Neural progenitor cell (in vitro differentiated cells): ENCODE measurements around the gene TRAPPC6A. TPM values are rescaled to one million over a fixed set of nuclear protein-coding genes. Genes with fewer than 3 reads are reported as not detected.

Experiments used
- DNase-seq: peaks from one replicate; pipeline ENCODE4 v3.0.0-alpha.2; 2016; ENCODE audit warnings: low spot score
- H2AFZ ChIP-seq: fragments of 200-600 bp; sonication (generic); replicated peaks from 2 replicates; pipeline ENCODE4 v1.6.1; 2016; ENCODE audit warnings: antibody characterized with exemption
- H3F3A ChIP-seq: fragments of 200-600 bp; sonication (generic); 2 replicates; pipeline ENCODE4 v1.6.1; 2016; ENCODE audit warnings: antibody characterized with exemption, low read depth
- H3K27ac ChIP-seq: fragments of 200-600 bp; sonication (generic); 2 replicates; pipeline ENCODE4 v1.5.1; 2016; ENCODE audit warnings: mild to moderate bottlenecking
- H3K27me3 ChIP-seq: fragments of 200-600 bp; sonication (generic); 2 replicates; pipeline ENCODE4 v1.6.1; 2016; ENCODE audit warnings: mild to moderate bottlenecking, moderate library complexity
- H3K36me3 ChIP-seq: fragments of 200-600 bp; sonication (generic); 2 replicates; pipeline ENCODE4 v1.5.1; 2016
- H3K4me1 ChIP-seq: fragments of 200-600 bp; sonication (generic); 2 replicates; pipeline ENCODE4 v1.6.1; 2016; ENCODE audit warnings: mixed run types
- H3K4me2 ChIP-seq: fragments of 200-600 bp; sonication (generic); 2 replicates; pipeline ENCODE4 v1.6.1; 2016
- H3K4me3 ChIP-seq: fragments of 200-600 bp; sonication (generic); 2 replicates; pipeline ENCODE4 v1.5.1; 2016
- H3K79me2 ChIP-seq: fragments of 200-600 bp; sonication (generic); 2 replicates; pipeline ENCODE4 v1.6.1; 2016; ENCODE audit warnings: low read depth
- H3K9ac ChIP-seq: fragments of 200-600 bp; sonication (generic); 2 replicates; pipeline ENCODE4 v1.6.1; 2016
- H3K9me3 ChIP-seq: fragments of 200-600 bp; sonication (generic); 2 replicates; pipeline ENCODE4 v1.5.1; 2016; ENCODE audit warnings: low read depth
- H4K20me1 ChIP-seq: fragments of 200-600 bp; sonication (generic); 2 replicates; pipeline ENCODE4 v1.6.1; 2016; ENCODE audit warnings: low read depth
- H3K27ac Mint-ChIP-seq: 3 replicates; pipeline ENCODE4 v1.8.0; 2021; ENCODE audit warnings: mixed read lengths
- H3K27me3 Mint-ChIP-seq: 2 replicates; pipeline ENCODE4 v1.8.0; 2022; ENCODE audit warnings: low read depth, mild to moderate bottlenecking, inconsistent platforms, moderate library complexity, mixed read lengths; ENCODE audit not compliant: insufficient read depth
- H3K36me3 Mint-ChIP-seq: 3 replicates; pipeline ENCODE4 v1.8.0; 2021; ENCODE audit warnings: mixed read lengths
- H3K4me1 Mint-ChIP-seq: 3 replicates; pipeline ENCODE4 v1.8.0; 2021; ENCODE audit warnings: mixed read lengths
- H3K4me3 Mint-ChIP-seq: 3 replicates; pipeline ENCODE4 v1.8.0; 2021; ENCODE audit warnings: mild to moderate bottlenecking, moderate library complexity, mixed read lengths
- H3K9me3 Mint-ChIP-seq: 3 replicates; pipeline ENCODE4 v1.8.0; 2020; ENCODE audit warnings: mixed read lengths
- CTCF ChIP-seq: fragments of 200-600 bp; sonication (generic); IDR thresholded peaks from 2 replicates; pipeline ENCODE4 v1.5.1; 2017; ENCODE audit warnings: antibody characterized with exemption, mild to moderate bottlenecking
- EZH2 ChIP-seq: fragments of 200-600 bp; sonication (generic); IDR thresholded peaks from 2 replicates; pipeline ENCODE4 v1.6.1; 2017; ENCODE audit warnings: antibody characterized with exemption, mild to moderate bottlenecking, moderate library complexity
- EZH2phosphoT487 ChIP-seq: fragments of 200-600 bp; sonication (generic); IDR thresholded peaks from 2 replicates; pipeline ENCODE4 v1.6.1; 2017; ENCODE audit warnings: antibody characterized with exemption
- total RNA-seq: library from RNA; depleted of rRNA; stranded (reverse); fragments of >200 nt; gene quantifications from 2 replicates; pipeline ENCODE4 v1.2.3, GENCODE V29; 2015; ENCODE audit warnings: low replicate concordance

Gene TRAPPC6A
- total RNA-seq, 1 donor from 2014 or later = 24.7 TPM

GRCh38 chr19:45117167-45117594 is 60.9 kb downstream of the TRAPPC6A start:
- peaks cover 20% of the 10 kb centered on the region for H3K4me1 Mint-ChIP-seq
- TF ChIP-seq EZH2 (no peak), CTCF (no peak), EZH2phosphoT487 (no peak)
- no peak overlapping the region for H2AFZ ChIP-seq
- peaks cover 11% of the 10 kb centered on the region for H3K4me1 ChIP-seq
- H3K9ac ChIP-seq = no peak overlapping the region
- H3K27me3 ChIP-seq = no peaks in the 10 kb centered on the region
- H3K27ac Mint-ChIP-seq = no peak overlapping the region
- no peak overlapping the region for H3K27ac ChIP-seq
- H3K4me3 ChIP-seq = no peak overlapping the region
- DNase-seq = peak; percentile 63
- peaks cover 5% of the 10 kb centered on the region for H3K27me3 Mint-ChIP-seq
- peaks cover 98% of the 10 kb centered on the region for H3K79me2 ChIP-seq
- peaks cover 4% of the 10 kb centered on the region for H3F3A ChIP-seq
- no peaks in the 10 kb centered on the region for H3K36me3 ChIP-seq
- peak overlapping the region; percentile 52 for H3K4me2 ChIP-seq
- no peak overlapping the region for H3K4me3 Mint-ChIP-seq
- no peaks in the 10 kb centered on the region for H3K9me3 ChIP-seq
- no peaks in the 10 kb centered on the region for H3K36me3 Mint-ChIP-seq
- H3K9me3 Mint-ChIP-seq = no peaks in the 10 kb centered on the region
- H4K20me1 ChIP-seq = peaks cover 98% of the 10 kb centered on the region

- DNase-seq = no peak
- peaks cover 99% of the 10 kb centered on the region for H4K20me1 ChIP-seq
- no peaks in the 10 kb centered on the region for H3K27me3 ChIP-seq
- H3K9me3 Mint-ChIP-seq = no peaks in the 10 kb centered on the region
- H3K27ac Mint-ChIP-seq = peak overlapping the region; percentile 69
- no peak for TF ChIP-seq EZH2phosphoT487
- no peak for TF ChIP-seq CTCF
- TF ChIP-seq EZH2 = no peak
- no peak overlapping the region for H3K9ac ChIP-seq
- H3K9me3 ChIP-seq = no peaks in the 10 kb centered on the region
- peaks cover 4% of the 10 kb centered on the region for H3F3A ChIP-seq
- H3K4me3 ChIP-seq = no peak overlapping the region
- H3K4me3 Mint-ChIP-seq = no peak overlapping the region
- H3K4me1 ChIP-seq = peaks cover 11% of the 10 kb centered on the region
- no peaks in the 10 kb centered on the region for H3K36me3 ChIP-seq
- peak overlapping the region; percentile 1 for H3K27ac ChIP-seq
- no peak overlapping the region for H2AFZ ChIP-seq
- no peaks in the 10 kb centered on the region for H3K36me3 Mint-ChIP-seq
- H3K27me3 Mint-ChIP-seq = peaks cover 4% of the 10 kb centered on the region
- peaks cover 20% of the 10 kb centered on the region for H3K4me1 Mint-ChIP-seq
- peaks cover 98% of the 10 kb centered on the region for H3K79me2 ChIP-seq
- H3K4me2 ChIP-seq = no peak overlapping the region
Observed at GRCh38 chr19:45115809-45116615, 62.0 kb downstream of the TRAPPC6A start.

- no peak overlapping the region for H3K27ac ChIP-seq
- H3K9ac ChIP-seq = no peak overlapping the region
- Mint-ChIP-seq H3K4me1 (peaks cover 20% of the 10 kb centered on the region), H3K27ac (peak overlapping the region; percentile 33), H3K9me3 (no peaks in the 10 kb centered on the region), H3K36me3 (peaks cover 3% of the 10 kb centered on the region), H3K4me3 (no peak overlapping the region), H3K27me3 (no peaks in the 10 kb centered on the region)
- TF ChIP-seq CTCF (no peak), EZH2phosphoT487 (no peak), EZH2 (no peak)
- peaks cover 98% of the 10 kb centered on the region for H3K79me2 ChIP-seq
- H3K4me2 ChIP-seq = no peak overlapping the region
- H3K9me3 ChIP-seq = no peaks in the 10 kb centered on the region
- H3K4me3 ChIP-seq = no peak overlapping the region
- no peaks in the 10 kb centered on the region for H3K27me3 ChIP-seq
- DNase-seq = no peak
- peaks cover 4% of the 10 kb centered on the region for H3F3A ChIP-seq
- H3K4me1 ChIP-seq = peaks cover 11% of the 10 kb centered on the region
- H3K36me3 ChIP-seq = no peaks in the 10 kb centered on the region
- H2AFZ ChIP-seq = no peak overlapping the region
- peaks cover 100% of the 10 kb centered on the region for H4K20me1 ChIP-seq
Observed at GRCh38 chr19:45114116-45114515, 63.9 kb downstream of the TRAPPC6A start.
